HCT116 (cell line): Measurements from ENCODE around the gene DDX23. TPM values are rescaled to one million over a fixed set of nuclear protein-coding genes. Genes with fewer than 3 reads are reported as not detected.

Experiments used
- ATAC-seq: fragments of 200-7000 bp; cut with Tn5 transposase; 2 replicates; pipeline ENCODE4 v1.9.1; 2020; ENCODE audit warnings: mild to moderate bottlenecking, moderate library complexity
- BruUV-seq: library from RNA; stranded (reverse); fragments of 400-500 nt; replicated peaks from 2 replicates; lab custom pipeline; 2021; lab: Mats Ljungman, UMichigan
- CTCF ChIA-PET: fragments of 300-600 bp; sonication (Branson Sonifier 250); formaldehyde crosslinking; loops from one replicate; lab custom pipeline; 2021; ENCODE audit warnings: antibody characterized with exemption; lab: Charles Lee
- POLR2A ChIA-PET: fragments of 300-600, 350-600 bp; sonication (Branson Sonifier 250); formaldehyde crosslinking; loops from one replicate; lab custom pipeline; 2021; ENCODE audit warnings: antibody characterized with exemption; lab: Charles Lee
- RAD21 ChIA-PET, 2 experiments: fragments of 300-600 bp; sonication (Branson Sonifier 250); formaldehyde crosslinking; loops; one replicate each; lab custom pipeline; 2023; ENCODE audit warnings: low total read pairs in 2 of 2; ENCODE audit not compliant: uncharacterized antibody in 2 of 2, unreplicated experiment in 2 of 2, low non-redundant PET in 1 of 2; lab: Charles Lee
- DNase-seq: peaks from one replicate; pipeline ENCODE4 v3.0.0-alpha.2; 2010; ENCODE audit warnings: low read depth, low spot score
- H2AFZ ChIP-seq: fragments of 200-600 bp; shearing (Covaris generic), sonication (generic); 2 replicates; pipeline ENCODE4 v1.6.1; 2017; ENCODE audit warnings: low read depth, mixed run types, mixed read lengths, antibody characterized with exemption, low read length; ENCODE audit not compliant: poor library complexity, severe bottlenecking
- H3K27ac ChIP-seq: 2 replicates; pipeline ENCODE4 v1.5.1; 2012; ENCODE audit warnings: low read depth, low read length
- H3K27me3 ChIP-seq: fragments of 200-600 bp; sonication (generic); 2 replicates; pipeline ENCODE4 v1.6.1; 2016; ENCODE audit warnings: mixed run types, low read length, mixed read lengths; ENCODE audit not compliant: insufficient read depth
- H3K36me3 ChIP-seq, 2 experiments: fragments of 200-500 bp in 1 of 2; fragments of 200-600 bp in 1 of 2; sonication (Bioruptor generic) in 1 of 2; sonication (generic) in 1 of 2; 2 replicates each; pipeline versions ENCODE4 v1.5.1 to v1.6.1; 2014 to 2016; ENCODE audit warnings: low read length in 2 of 2, inconsistent platforms in 1 of 2, mixed read lengths in 1 of 2, mixed run types in 1 of 2; ENCODE audit not compliant: insufficient read depth in 2 of 2, control insufficient read depth in 1 of 2
- H3K4me1 ChIP-seq, 2 experiments: fragments of 200-600 bp in 1 of 2; sonication (generic) in 1 of 2; 2 replicates each; pipeline versions ENCODE4 v1.5.1 to v1.6.1; 2012 to 2017; ENCODE audit warnings: low read length in 2 of 2, inconsistent platforms in 1 of 2, mild to moderate bottlenecking in 1 of 2, mixed read lengths in 1 of 2, mixed run types in 1 of 2, moderate library complexity in 1 of 2; ENCODE audit not compliant: insufficient read depth in 2 of 2, control insufficient read depth in 1 of 2
- H3K4me2 ChIP-seq: fragments of 200-600 bp; sonication (generic); 2 replicates; pipeline ENCODE4 v1.6.1; 2017; ENCODE audit warnings: mixed run types, low read length, mixed read lengths
- H3K4me3 ChIP-seq, 2 experiments: fragments of 200-600 bp in 1 of 2; sonication (generic) in 1 of 2; replicated peaks in 1 of 2; 2 replicates each; pipeline ENCODE4 v1.5.1; 2011 to 2016; ENCODE audit warnings: low read length in 2 of 2, control low read depth in 1 of 2, low read depth in 1 of 2, mild to moderate bottlenecking in 1 of 2, mixed read lengths in 1 of 2, mixed run types in 1 of 2
- H3K79me2 ChIP-seq: fragments of 200-600 bp; sonication (generic); 2 replicates; pipeline ENCODE4 v1.6.1; 2017; ENCODE audit warnings: mild to moderate bottlenecking, mixed run types, low read length, moderate library complexity, mixed read lengths; ENCODE audit not compliant: insufficient read depth
- H3K9ac ChIP-seq: fragments of 200-600 bp; sonication (generic); 2 replicates; pipeline ENCODE4 v1.6.1; 2016; ENCODE audit warnings: low read length, mixed read lengths
- H3K9me2 ChIP-seq: fragments of 200-600 bp; sonication (generic), shearing (Covaris generic); 2 replicates; pipeline ENCODE4 v1.6.1; 2017; ENCODE audit warnings: mixed run types, mild to moderate bottlenecking, moderate library complexity; ENCODE audit not compliant: insufficient read depth
- H3K9me3 ChIP-seq, 2 experiments: fragments of 200-500 bp in 1 of 2; fragments of 200-600 bp in 1 of 2; sonication (Bioruptor generic) in 1 of 2; sonication (generic) in 1 of 2; 2 replicates each; pipeline ENCODE4 v1.6.1; 2014 to 2017; ENCODE audit warnings: low read length in 2 of 2, mixed read lengths in 2 of 2, inconsistent platforms in 1 of 2, low read depth in 1 of 2, mild to moderate bottlenecking in 1 of 2, mixed run types in 1 of 2, moderate library complexity in 1 of 2; ENCODE audit not compliant: control insufficient read depth in 1 of 2, insufficient read depth in 1 of 2
- H4K20me1 ChIP-seq: fragments of 200-600 bp; sonication (generic), shearing (Covaris generic); 2 replicates; pipeline ENCODE4 v1.6.1; 2017; ENCODE audit warnings: mixed run types, mild to moderate bottlenecking, moderate library complexity; ENCODE audit not compliant: insufficient read depth
- CBX3 ChIP-seq: IDR thresholded peaks from 2 replicates; pipeline ENCODE4 v1.6.1; 2012; ENCODE audit warnings: low read depth
- EGR1 ChIP-seq: IDR thresholded peaks from 2 replicates; pipeline ENCODE4 v1.6.1; 2012; ENCODE audit warnings: low read depth
- ELF1 ChIP-seq: IDR thresholded peaks from 2 replicates; pipeline ENCODE4 v1.6.1; 2012; ENCODE audit warnings: low read depth, borderline replicate concordance
- FOSL1 ChIP-seq: IDR thresholded peaks from 2 replicates; pipeline ENCODE4 v1.6.1; 2012; ENCODE audit warnings: low read depth
- JUND ChIP-seq: IDR thresholded peaks from 2 replicates; pipeline ENCODE4 v1.6.1; 2012
- POLR2A ChIP-seq: IDR thresholded peaks from 2 replicates; pipeline ENCODE4 v1.7.0; 2011; ENCODE audit warnings: borderline replicate concordance; ENCODE audit not compliant: insufficient read depth, insufficient read length; ENCODE audit errors: extremely low read depth
- POLR2AphosphoS5 ChIP-seq: IDR thresholded peaks from 2 replicates; pipeline ENCODE4 v1.6.1; 2011; ENCODE audit warnings: mild to moderate bottlenecking, low read depth, low read length, moderate library complexity
- RAD21 ChIP-seq: IDR thresholded peaks from 2 replicates; pipeline ENCODE4 v1.6.1; 2012; ENCODE audit warnings: low read depth, mild to moderate bottlenecking
- SIN3A ChIP-seq: IDR thresholded peaks from 2 replicates; pipeline ENCODE4 v1.6.1; 2012; ENCODE audit warnings: low read depth
- SP1 ChIP-seq: IDR thresholded peaks from 2 replicates; pipeline ENCODE4 v1.6.1; 2012; ENCODE audit warnings: low read depth
- SRF ChIP-seq: IDR thresholded peaks from 2 replicates; pipeline ENCODE4 v1.6.1; 2012; ENCODE audit warnings: low read depth
- TCF7L2 ChIP-seq: IDR thresholded peaks from 2 replicates; pipeline ENCODE4 v1.7.0; 2011; ENCODE audit warnings: borderline replicate concordance, inconsistent platforms; ENCODE audit not compliant: insufficient read depth, insufficient read length; ENCODE audit errors: extremely low read depth
- YY1 ChIP-seq: IDR thresholded peaks from 2 replicates; pipeline ENCODE4 v1.6.1; 2011; ENCODE audit warnings: low read length, low read depth, moderate library complexity, mild to moderate bottlenecking; ENCODE audit not compliant: insufficient replicate concordance; ENCODE audit errors: extremely low read depth
- ZFX ChIP-seq: fragments of 450-650 bp; IDR thresholded peaks from 2 replicates; pipeline ENCODE4 v1.6.1; 2017
- ZNF274 ChIP-seq: fragments of 200-500 bp; sonication (Bioruptor generic); IDR thresholded peaks from 2 replicates; pipeline ENCODE4 v1.6.1; 2014; ENCODE audit warnings: mild to moderate bottlenecking, low read depth, low read length, inconsistent platforms
- intact Hi-C: fragments of 100-400 bp; cut with micrococcal nuclease; formaldehyde crosslinking; loops from 2 replicates; pipeline ENCODE4 v1.10.0; 2022
- total RNA-seq: library from RNA; stranded (reverse); gene quantifications from one replicate; pipeline ENCODE4 v1.2.1, GENCODE V29; 2021; ENCODE audit not compliant: unreplicated experiment
- TF ChIP-seq, protein P1 (sequence below): IDR thresholded peaks from 2 replicates; pipeline ENCODE4 v1.6.1; 2012
- TF ChIP-seq, protein P2 (sequence below): IDR thresholded peaks from 2 replicates; pipeline ENCODE4 v1.6.1; 2012; ENCODE audit warnings: low read depth
- TF ChIP-seq, protein P3 (sequence below), 3 experiments: fragments of 200-600 bp in 1 of 3; sonication (generic) in 1 of 3; IDR thresholded peaks in 2 of 3; conservative IDR thresholded peaks in 1 of 3; 2 replicates each; pipeline ENCODE4 v1.5.1; 2012 to 2017; ENCODE audit warnings: low read depth in 2 of 3, low read length in 2 of 3, antibody characterized with exemption in 1 of 3, borderline replicate concordance in 1 of 3, control low read depth in 1 of 3, mild to moderate bottlenecking in 1 of 3, mixed read lengths in 1 of 3, mixed run types in 1 of 3, moderate library complexity in 1 of 3; ENCODE audit not compliant: insufficient read depth in 1 of 3

The DDX23 gene
- total RNA-seq, 1 experiment from 2014 or later = 75.0 TPM

DNA sequence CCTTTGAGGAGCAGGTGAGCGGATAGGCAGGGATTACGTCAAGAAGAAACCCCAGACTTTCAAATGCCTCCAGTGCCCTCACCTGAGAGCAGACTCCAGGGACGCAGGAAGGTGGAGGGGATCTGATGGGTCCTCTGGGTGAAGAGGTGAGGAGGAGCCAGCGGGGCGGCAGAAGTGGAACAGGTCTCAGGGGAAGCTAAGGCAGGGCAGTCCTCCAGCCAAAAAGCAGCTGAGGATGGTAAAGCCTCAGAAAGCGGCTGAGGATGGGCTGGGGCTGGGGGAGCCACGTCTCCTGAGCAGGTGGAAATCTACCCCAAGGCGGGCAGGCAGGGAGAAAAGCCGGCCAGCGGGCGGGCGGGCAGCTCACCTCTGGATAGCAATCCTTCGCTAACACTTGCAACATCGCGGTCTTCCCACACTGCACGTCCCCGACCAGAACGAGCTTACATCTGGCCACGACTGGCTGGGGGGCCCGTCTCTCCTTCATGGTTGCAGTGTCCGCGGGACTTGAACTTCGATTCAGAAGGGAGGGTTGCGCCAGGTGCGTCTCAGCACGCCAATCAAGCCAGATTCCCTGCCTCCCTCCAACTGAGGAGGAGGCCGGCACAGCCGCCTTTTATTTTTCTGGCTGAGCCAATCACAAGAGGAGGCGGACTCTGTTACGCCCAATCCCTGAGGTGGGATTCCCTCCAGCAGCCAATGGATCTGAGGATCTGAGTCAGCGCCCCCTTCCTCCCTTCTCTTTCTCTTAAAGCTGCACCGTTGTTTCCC, 13.5 kb upstream of the DDX23 start, which contains the start of gene RND1:
TSS of gene RND1 (minus strand) at position 590 of the 771 bp plus-strand sequence. CDS start at position 487, 103 bp downstream.
- H3K79me2 ChIP-seq = no peaks in the 10 kb centered on the region
- BruUV-seq = TSS peak; percentile 72
- peaks cover 10% of the 10 kb centered on the region; the same call in 1 of the 2 replicates for H3K27me3 ChIP-seq
- TF ChIP-seq SP1 (peak; percentile 89), RAD21 (no peak), TCF7L2 (peak; percentile 35), JUND (no peak), YY1 (no peak), ZNF274 (no peak), SRF (no peak), CBX3 (no peak), EGR1 (no peak), ZFX (no peak), FOSL1 (no peak), SIN3A (no peak), ELF1 (no peak), POLR2AphosphoS5 (peak; percentile 98), POLR2A (peak; percentile 98)
- TF ChIP-seq, protein P1, sequence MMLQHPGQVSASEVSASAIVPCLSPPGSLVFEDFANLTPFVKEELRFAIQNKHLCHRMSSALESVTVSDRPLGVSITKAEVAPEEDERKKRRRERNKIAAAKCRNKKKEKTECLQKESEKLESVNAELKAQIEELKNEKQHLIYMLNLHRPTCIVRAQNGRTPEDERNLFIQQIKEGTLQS = no peak
- TF ChIP-seq, protein P2, sequence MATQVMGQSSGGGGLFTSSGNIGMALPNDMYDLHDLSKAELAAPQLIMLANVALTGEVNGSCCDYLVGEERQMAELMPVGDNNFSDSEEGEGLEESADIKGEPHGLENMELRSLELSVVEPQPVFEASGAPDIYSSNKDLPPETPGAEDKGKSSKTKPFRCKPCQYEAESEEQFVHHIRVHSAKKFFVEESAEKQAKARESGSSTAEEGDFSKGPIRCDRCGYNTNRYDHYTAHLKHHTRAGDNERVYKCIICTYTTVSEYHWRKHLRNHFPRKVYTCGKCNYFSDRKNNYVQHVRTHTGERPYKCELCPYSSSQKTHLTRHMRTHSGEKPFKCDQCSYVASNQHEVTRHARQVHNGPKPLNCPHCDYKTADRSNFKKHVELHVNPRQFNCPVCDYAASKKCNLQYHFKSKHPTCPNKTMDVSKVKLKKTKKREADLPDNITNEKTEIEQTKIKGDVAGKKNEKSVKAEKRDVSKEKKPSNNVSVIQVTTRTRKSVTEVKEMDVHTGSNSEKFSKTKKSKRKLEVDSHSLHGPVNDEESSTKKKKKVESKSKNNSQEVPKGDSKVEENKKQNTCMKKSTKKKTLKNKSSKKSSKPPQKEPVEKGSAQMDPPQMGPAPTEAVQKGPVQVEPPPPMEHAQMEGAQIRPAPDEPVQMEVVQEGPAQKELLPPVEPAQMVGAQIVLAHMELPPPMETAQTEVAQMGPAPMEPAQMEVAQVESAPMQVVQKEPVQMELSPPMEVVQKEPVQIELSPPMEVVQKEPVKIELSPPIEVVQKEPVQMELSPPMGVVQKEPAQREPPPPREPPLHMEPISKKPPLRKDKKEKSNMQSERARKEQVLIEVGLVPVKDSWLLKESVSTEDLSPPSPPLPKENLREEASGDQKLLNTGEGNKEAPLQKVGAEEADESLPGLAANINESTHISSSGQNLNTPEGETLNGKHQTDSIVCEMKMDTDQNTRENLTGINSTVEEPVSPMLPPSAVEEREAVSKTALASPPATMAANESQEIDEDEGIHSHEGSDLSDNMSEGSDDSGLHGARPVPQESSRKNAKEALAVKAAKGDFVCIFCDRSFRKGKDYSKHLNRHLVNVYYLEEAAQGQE = no peak
- TF ChIP-seq, protein P3, sequence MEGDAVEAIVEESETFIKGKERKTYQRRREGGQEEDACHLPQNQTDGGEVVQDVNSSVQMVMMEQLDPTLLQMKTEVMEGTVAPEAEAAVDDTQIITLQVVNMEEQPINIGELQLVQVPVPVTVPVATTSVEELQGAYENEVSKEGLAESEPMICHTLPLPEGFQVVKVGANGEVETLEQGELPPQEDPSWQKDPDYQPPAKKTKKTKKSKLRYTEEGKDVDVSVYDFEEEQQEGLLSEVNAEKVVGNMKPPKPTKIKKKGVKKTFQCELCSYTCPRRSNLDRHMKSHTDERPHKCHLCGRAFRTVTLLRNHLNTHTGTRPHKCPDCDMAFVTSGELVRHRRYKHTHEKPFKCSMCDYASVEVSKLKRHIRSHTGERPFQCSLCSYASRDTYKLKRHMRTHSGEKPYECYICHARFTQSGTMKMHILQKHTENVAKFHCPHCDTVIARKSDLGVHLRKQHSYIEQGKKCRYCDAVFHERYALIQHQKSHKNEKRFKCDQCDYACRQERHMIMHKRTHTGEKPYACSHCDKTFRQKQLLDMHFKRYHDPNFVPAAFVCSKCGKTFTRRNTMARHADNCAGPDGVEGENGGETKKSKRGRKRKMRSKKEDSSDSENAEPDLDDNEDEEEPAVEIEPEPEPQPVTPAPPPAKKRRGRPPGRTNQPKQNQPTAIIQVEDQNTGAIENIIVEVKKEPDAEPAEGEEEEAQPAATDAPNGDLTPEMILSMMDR (IDR thresholded peaks at IDR 0.05 in 2 of 3, conservative IDR thresholded peaks at IDR 0.05 in 1 of 3; ENCODE audit: borderline replicate concordance in 1 of 3, insufficient read depth in 1 of 3, low read depth in 2 of 3, low read length in 2 of 3) = 0 out of 6 replicates have a peak, but pooled peaks of 1 of the 3 experiments have one; percentile 1
- peak within 1 kb of the TSS; percentile 82 for H2AFZ ChIP-seq
- DNase-seq (peak; percentile 89), ATAC-seq (peak; percentile 99)
- CTCF ChIA-PET = interaction anchor here (0.7 to 3.3 kb wide), 2 partner anchors 13 to 25 kb away, joined by 3 to 15 read pairs; partner anchors contain the start of gene DDX23
- H3K9me2 ChIP-seq = no peaks in the 10 kb centered on the region
- H4K20me1 ChIP-seq = no peaks in the 10 kb centered on the region
- RAD21 ChIA-PET = interaction anchor here in 1 of 2 experiments (1.4 kb wide), 1 partner anchor 12 kb away, joined by 4 read pairs; no protein-coding TSS in a partner anchor
- intact Hi-C loops = no loop called here
- H3K9ac ChIP-seq = peak within 1 kb of the TSS; percentile 47
- H3K4me3 ChIP-seq = peak within 1 kb of the TSS; percentile 52 to 60
- H3K27ac ChIP-seq = no peak within 1 kb of the TSS
- no peaks in the 10 kb centered on the region for H3K36me3 ChIP-seq
- no peaks in the 10 kb centered on the region for H3K9me3 ChIP-seq
- POLR2A ChIA-PET = interaction anchor here (0.5 to 3.5 kb wide), 13 partner anchors 8 to 302 kb away, joined by 3 to 28 read pairs (median 5); partner anchors contain the start of genes ARF3 and DDX23
- peak within 1 kb of the TSS; percentile 83 for H3K4me2 ChIP-seq
- peaks cover 3 to 18% of the 10 kb centered on the region in 2 experiments; a peak in 2 of 4 replicates for H3K4me1 ChIP-seq
